Stimulated activated CD8-positive, alpha-beta memory T cell treated with anti-CD3 and anti-CD28 coated beads, Interleukin-4, amount 100 ng/mL, for 48 hours (primary cell): ENCODE results near the gene DHRS4.

Experiments used
- DNase-seq: peaks from one replicate; pipeline ENCODE4 v3.0.0-alpha.2; 2020

DHRS4 gene

GRCh38 chr14:23953464-23954278 lies at the start of gene DHRS4:
Gene DHRS4, plus strand, starts transcription at chr14:23953770. Its CDS starts 19 bp downstream, at chr14:23953789.
- peak; percentile 87 for DNase-seq

- DNase-seq = peak; percentile 47
These were observed 43.3 kb upstream of the DHRS4 start for GRCh38 chr14:23910101-23910875.

GRCh38 chr14:23910876-23911210 lies 42.7 kb upstream of the DHRS4 start:
- DNase-seq = no peak

- DNase-seq = no peak
These were observed 38.0 kb upstream of the DHRS4 start for GRCh38 chr14:23915559-23915958.

GRCh38 chr14:23916004-23916403 lies 37.6 kb upstream of the DHRS4 start:
- no peak for DNase-seq

GRCh38 chr14:23916446-23916845 lies 37.1 kb upstream of the DHRS4 start:
- DNase-seq = no peak

GRCh38 chr14:23922545-23922944 lies 31.0 kb upstream of the DHRS4 start:
- DNase-seq = no peak

- DNase-seq = no peak
These were observed 28.0 kb upstream of the DHRS4 start for GRCh38 chr14:23925523-23926075.

GRCh38 chr14:23926543-23926942 lies 27.0 kb upstream of the DHRS4 start:
- DNase-seq = no peak

- no peak for DNase-seq
These were observed 24.4 kb upstream of the DHRS4 start for GRCh38 chr14:23929136-23929535.

GRCh38 chr14:23929822-23930294 lies 23.7 kb upstream of the DHRS4 start:
- DNase-seq = peak; percentile 96

- DNase-seq = no peak
These were observed 22.8 kb upstream of the DHRS4 start for GRCh38 chr14:23930742-23931141.

- no peak for DNase-seq
These were observed 21.8 kb upstream of the DHRS4 start for GRCh38 chr14:23931721-23932289.

- no peak for DNase-seq
These were observed 20.9 kb upstream of the DHRS4 start for GRCh38 chr14:23932639-23933038.

- DNase-seq = no peak
These were observed 20.3 kb upstream of the DHRS4 start for GRCh38 chr14:23933108-23933741.

GRCh38 chr14:23933742-23934128 lies 19.8 kb upstream of the DHRS4 start:
- no peak for DNase-seq

- no peak for DNase-seq
These were observed 18.4 kb upstream of the DHRS4 start for GRCh38 chr14:23935158-23935557.

- DNase-seq = no peak
These were observed 17.3 kb upstream of the DHRS4 start for GRCh38 chr14:23936084-23936829.

- DNase-seq = no peak
These were observed 16.4 kb upstream of the DHRS4 start for GRCh38 chr14:23937203-23937602.

GRCh38 chr14:23938823-23939222 lies 14.7 kb upstream of the DHRS4 start:
- no peak for DNase-seq

GRCh38 chr14:23939607-23940326 lies 13.8 kb upstream of the DHRS4 start:
- DNase-seq = no peak

- DNase-seq = no peak
These were observed 12.3 kb upstream of the DHRS4 start for GRCh38 chr14:23941230-23941629.
